ENCODE data around the gene SLC16A6. TPM values are rescaled to one million over a fixed set of nuclear protein-coding genes. Genes with fewer than 3 reads are reported as not detected.
"Not testable (repeated sequence)": the region's sequence is repeated elsewhere in the genome, so short reads cannot be mapped to it uniquely, and the experiment has no call there.

SLC16A6 gene
- total RNA-seq, 1 experiment from 2014 or later, result 1.4 TPM

- H2AFZ ChIP-seq (ENCODE audit: low read length), result no peak overlapping the region
- no peaks in the 10 kb centered on the region for H3K79me2 ChIP-seq (ENCODE audit: low read length)
- H4K20me1 ChIP-seq (ENCODE audit: low read length), result no peaks in the 10 kb centered on the region
- H3K27ac ChIP-seq (ENCODE audit: low read length), result no peak overlapping the region
- H3F3A ChIP-seq (ENCODE audit: low read length, unreplicated experiment), result no peaks in the 10 kb centered on the region
- ChIA-PET CTCF (no interaction called here), POLR2A (ENCODE audit: unreplicated experiment) (no interaction called here)
- TF ChIP-seq EZH2phosphoT487 (IDR thresholded peaks at IDR 0.05; ENCODE audit: borderline replicate concordance, low read length), result no peak
- TF ChIP-seq CTCF (conservative IDR thresholded peaks at IDR 0.05; ENCODE audit: low read depth, low read length), result no peak
- no peak for TF ChIP-seq EZH2 (IDR thresholded peaks at IDR 0.05; ENCODE audit: low read length, unreplicated experiment)
- no TSS peak for BruUV-seq (replicated peaks)
- no peaks in the 10 kb centered on the region for H3K9me3 ChIP-seq (ENCODE audit: low read length)
- no peaks in the 10 kb centered on the region for H3K36me3 ChIP-seq (ENCODE audit: low read depth, low read length)
- no peaks in the 10 kb centered on the region for H3K27me3 ChIP-seq (ENCODE audit: low read length)
- H3K4me2 ChIP-seq (ENCODE audit: low read length), result no peak overlapping the region
- H3K4me3 ChIP-seq (ENCODE audit: low read length), result no peak overlapping the region
- no peak for ATAC-seq
- H3K9ac ChIP-seq (ENCODE audit: low read length), result no peak overlapping the region
- no peak for DNase-seq
- intact Hi-C loops (cut with micrococcal nuclease), result no loop called here
- H3K9me2 ChIP-seq (replicated peaks; ENCODE audit: low read length), result no peaks in the 10 kb centered on the region
- peaks cover 15% of the 10 kb centered on the region for H3K4me1 ChIP-seq (ENCODE audit: insufficient read depth, low read length)
Observed at GRCh38 chr17:68228817-68229570, 61.9 kb downstream of the SLC16A6 start.

- H3K4me3 ChIP-seq (ENCODE audit: low read length); H3K9me2 ChIP-seq (replicated peaks; ENCODE audit: low read length); POLR2A ChIA-PET (ENCODE audit: unreplicated experiment); H3K79me2 ChIP-seq (ENCODE audit: low read length); H3K27me3 ChIP-seq (ENCODE audit: low read length); H3K36me3 ChIP-seq (ENCODE audit: low read depth, low read length); H3K27ac ChIP-seq (ENCODE audit: low read length); H3K4me2 ChIP-seq (ENCODE audit: low read length); H3K9me3 ChIP-seq (ENCODE audit: low read length); H3K9ac ChIP-seq (ENCODE audit: low read length); H2AFZ ChIP-seq (ENCODE audit: low read length); BruUV-seq (replicated peaks); CTCF ChIA-PET; intact Hi-C loops (cut with micrococcal nuclease); H3F3A ChIP-seq (ENCODE audit: low read length, unreplicated experiment); DNase-seq; ATAC-seq; H4K20me1 ChIP-seq (ENCODE audit: low read length): not testable (repeated sequence)
- peaks cover 14% of the 10 kb centered on the region for H3K4me1 ChIP-seq (ENCODE audit: insufficient read depth, low read length)
Observed at GRCh38 chr17:68228039-68228680, 62.8 kb downstream of the SLC16A6 start.

GRCh38 chr17:68225055-68225454 is 65.9 kb downstream of the SLC16A6 start:
- H2AFZ ChIP-seq (ENCODE audit: low read length); H3K4me3 ChIP-seq (ENCODE audit: low read length); H3K79me2 ChIP-seq (ENCODE audit: low read length); intact Hi-C loops (cut with micrococcal nuclease); H3K9ac ChIP-seq (ENCODE audit: low read length); CTCF ChIA-PET; H3K27ac ChIP-seq (ENCODE audit: low read length); H3K4me1 ChIP-seq (ENCODE audit: insufficient read depth, low read length); H3F3A ChIP-seq (ENCODE audit: low read length, unreplicated experiment); H3K27me3 ChIP-seq (ENCODE audit: low read length); H4K20me1 ChIP-seq (ENCODE audit: low read length); BruUV-seq (replicated peaks); H3K36me3 ChIP-seq (ENCODE audit: low read depth, low read length); H3K9me3 ChIP-seq (ENCODE audit: low read length); ATAC-seq; H3K9me2 ChIP-seq (replicated peaks; ENCODE audit: low read length); DNase-seq; H3K4me2 ChIP-seq (ENCODE audit: low read length): not testable (repeated sequence)
- POLR2A ChIA-PET (ENCODE audit: unreplicated experiment), result interaction anchor here (0.5 kb wide), 1 partner anchor 100 kb away, joined by 4 read pairs; no protein-coding TSS in a partner anchor

Data from PC-3 (cell line).